Islet precursor cell (in vitro differentiated cells): Measurements from ENCODE around the gene RIC3.
"Not testable (repeated sequence)": the region's sequence is repeated elsewhere in the genome, so short reads cannot be mapped to it uniquely, and the experiment has no call there.

Experiments
- DNase-seq: peaks from one replicate; pipeline ENCODE4 v3.0.0-alpha.2; 2018

RIC3 gene

DNA sequence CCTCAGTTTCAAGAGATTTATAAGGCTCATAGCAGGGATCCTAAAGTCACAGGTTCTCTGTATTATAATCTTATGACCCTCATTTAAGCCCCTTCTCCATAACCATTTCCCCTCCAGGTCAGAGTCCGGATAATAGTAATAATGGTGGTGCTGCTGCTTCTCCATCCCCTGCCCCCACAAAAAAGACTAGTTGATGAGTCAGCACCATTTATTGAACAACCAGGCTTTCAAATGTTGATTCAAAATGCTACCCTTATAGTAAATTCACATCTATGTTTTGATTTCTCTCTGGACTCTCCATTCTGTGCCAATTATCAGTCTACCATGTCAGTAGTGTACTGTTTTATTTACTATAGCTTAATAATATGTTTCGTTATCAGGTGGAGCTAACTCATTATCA lies 17.6 kb upstream of the RIC3 start:
- no peak for DNase-seq

DNA sequence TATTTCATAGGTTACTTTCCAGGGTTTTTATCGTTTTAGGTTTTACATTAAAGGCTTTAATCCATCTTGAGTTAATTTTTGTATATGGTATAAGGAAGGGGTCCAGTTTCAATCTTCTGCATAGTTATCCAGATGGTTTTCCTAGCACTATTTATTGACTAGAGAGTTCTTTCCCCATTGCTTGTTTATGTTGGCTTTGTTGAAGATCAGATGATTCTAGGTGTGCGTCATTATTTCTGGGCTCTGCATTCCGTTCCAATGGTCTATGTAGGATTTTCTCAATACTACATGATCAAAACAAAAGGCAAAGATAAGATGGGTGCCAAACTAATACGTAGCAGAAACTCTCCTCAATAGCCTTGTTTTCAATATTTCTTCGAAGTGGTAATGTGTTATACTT lies 14.3 kb upstream of the RIC3 start:
- DNase-seq, result no peak

DNA sequence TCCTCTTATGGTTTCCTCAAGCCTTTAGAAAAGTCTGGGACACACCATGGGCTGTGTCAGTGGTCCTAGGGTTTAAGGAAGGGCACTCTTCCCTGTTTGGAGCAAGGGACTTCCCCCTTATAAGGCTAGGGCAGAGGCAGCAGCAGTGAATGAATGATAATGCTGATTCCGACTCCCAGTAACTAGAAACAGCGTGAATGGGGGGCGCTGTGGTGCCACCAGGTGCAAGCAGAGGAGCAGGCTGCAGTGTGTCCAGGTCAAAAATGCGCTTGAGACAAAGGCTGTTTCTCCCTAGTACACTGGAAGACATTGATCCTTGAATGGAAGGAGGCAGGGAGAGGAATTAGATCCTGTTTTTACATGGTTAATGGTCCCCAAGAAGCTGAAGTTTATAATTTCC lies 11.6 kb upstream of the RIC3 start:
- no peak for DNase-seq

DNA sequence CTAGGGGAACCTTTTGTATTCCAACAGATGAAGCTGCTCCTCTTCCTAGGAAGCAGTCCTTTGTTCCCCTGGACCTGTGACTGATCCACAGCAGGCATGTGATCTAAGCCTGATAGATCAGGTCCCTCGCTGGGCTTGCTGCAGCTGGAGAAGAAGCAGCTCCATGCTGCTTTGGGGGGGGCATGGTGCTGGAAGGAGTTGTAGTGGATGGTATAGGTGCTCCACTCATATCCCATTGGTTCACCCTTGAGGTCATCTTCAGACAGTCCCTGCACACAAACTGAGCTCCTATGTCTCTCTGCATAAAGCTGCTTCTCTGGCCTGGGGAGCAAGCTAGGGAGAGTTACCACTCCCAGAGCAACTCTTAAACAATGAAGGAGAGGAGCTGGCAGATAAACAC lies 9.5 kb upstream of the RIC3 start:
- no peak for DNase-seq

DNA sequence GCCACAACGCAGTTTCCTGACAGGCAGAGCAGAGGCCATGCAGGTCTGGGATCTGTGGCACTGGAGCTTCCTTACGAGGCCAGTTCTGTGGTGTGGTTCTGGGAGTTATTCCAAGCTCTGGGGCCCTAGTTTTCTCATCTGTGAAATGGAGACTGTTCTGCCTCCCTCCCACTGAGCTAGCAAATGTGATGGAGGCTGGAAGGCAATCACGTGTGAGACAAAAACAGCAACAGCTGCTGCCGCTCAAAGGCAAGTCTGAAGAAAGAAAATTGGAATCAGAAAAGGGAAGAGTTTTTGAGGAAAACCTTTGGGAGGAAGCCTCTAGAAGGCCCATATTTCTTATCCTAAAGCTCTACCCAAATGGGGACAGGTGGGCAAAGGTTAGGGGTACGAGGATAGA lies 8.3 kb upstream of the RIC3 start:
- no peak for DNase-seq

DNA sequence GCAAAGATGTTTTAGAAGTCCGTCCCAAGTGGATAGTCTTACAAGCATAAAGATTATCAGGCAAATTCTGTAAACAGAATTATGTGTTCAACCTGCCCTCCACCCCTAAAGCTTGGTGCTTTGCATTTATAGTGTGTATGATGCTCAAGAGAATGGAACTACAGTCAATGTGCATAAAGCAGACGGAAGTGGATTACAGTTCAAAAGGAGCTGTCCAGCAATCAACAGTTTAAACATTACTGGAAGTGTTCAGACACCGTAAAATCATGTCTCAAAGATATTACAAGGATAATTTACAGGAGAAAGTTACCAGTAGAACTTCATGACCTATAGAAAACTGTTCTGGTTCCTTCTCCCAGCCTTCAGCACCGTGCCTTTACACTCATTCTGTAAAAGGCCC lies 1.0 kb downstream of the RIC3 start:
- DNase-seq, result no peak

DNA sequence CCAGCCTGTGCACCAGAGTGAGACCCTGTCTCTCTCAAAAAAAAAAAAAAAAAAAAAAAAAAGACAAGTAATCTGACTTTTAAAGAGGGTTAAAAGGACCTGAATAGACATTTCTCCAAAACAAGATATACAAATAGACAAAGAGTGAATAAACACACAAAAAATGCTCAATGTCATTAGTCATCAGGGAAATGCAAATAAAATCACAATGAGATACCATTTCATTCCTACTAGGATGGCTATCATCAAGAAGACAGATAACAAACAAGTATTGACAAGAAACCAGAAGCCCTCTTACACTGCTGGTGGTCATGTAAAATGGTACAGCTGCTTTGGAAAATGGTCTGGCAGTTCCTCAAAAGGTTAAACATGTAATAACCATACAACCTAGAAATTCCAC lies 4.1 kb downstream of the RIC3 start:
- DNase-seq, result no peak

DNA sequence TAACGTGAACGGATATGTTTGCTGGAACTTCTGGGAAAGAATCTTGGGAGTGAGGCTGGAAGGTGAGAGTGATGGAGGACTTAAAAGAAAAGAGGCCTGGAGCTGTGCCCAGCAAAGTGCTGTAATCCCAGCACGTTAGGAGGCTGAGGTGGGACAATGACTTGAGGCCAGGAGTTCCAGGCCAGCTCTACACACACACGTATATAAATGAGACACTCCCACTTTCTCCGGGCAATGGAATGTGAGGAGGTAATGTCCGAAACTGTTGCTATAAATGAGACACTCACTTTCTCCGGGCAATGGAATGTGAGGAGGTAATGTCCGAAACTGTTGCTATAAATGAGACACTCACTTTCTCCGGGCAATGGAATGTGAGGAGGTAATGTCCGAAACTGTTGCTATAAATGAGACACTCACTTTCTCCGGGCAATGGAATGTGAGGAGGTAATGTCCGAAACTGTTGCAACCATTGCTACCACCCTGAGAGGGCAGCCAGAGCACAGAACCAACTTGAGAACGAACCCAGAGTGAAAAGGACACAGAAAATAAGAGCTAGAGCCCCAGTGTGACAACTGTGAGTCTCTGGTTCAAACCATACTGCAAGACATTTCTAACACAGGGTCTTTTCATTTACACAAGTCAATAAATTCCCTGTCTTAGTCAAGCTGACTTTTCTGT lies 7.1 kb downstream of the RIC3 start:
- not testable (repeated sequence) for DNase-seq

DNA sequence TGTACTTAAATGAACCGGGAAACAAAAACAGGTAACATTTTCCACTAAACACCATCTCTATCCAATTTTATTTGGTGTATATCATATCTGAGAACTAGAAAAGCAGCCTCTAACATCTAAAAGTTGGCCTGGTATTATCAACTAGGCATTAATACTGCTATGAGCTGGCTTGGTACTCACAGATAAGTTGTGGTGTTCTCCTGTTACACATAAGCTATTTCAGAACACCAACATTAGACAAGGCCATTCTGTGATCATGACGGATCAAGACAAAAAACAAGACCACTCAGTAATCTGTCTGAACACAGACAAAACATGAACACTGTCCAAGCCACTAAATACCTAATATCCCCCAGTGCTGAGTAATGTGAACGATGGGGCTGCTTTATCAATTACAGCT lies 11.9 kb downstream of the RIC3 start:
- no peak for DNase-seq

DNA sequence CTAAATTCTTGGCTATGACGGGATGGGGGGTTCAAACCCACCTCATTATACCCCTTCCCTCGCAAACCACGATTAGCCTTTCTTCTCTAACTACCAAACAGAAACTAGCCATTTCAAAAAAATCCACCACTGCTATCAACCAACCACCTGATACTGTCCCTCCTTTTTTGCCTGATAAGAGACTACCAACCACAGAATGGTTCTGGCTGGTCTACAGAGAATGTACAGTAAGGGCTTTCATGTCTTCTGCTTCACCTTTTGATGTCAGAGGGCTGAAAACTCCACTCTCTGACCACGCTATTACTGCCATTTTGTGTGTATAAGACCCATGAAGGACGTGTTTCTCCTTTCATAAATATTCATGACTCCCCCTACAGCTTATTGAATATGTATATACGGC lies 19.1 kb downstream of the RIC3 start:
- DNase-seq, result no peak

DNA sequence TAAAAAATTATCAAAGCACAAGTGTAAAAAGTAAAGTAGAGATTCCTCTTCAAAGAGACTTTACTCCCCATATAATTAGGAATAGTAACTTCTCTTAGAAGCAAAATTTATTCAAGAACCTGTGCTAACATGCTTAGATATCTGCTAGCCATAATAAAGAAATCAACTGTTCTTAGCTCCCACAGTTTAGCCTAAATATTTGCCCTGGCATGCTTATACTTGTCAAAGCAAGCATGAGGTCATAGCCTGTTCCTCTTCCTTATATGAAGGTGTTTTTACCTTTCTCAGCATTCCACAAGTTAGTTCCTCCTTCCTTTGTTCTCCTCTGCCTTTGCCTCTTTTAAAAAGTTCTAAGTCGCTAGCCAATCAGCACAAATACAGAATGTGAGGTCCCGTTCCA lies 30.3 kb downstream of the RIC3 start:
- DNase-seq, result no peak

DNA sequence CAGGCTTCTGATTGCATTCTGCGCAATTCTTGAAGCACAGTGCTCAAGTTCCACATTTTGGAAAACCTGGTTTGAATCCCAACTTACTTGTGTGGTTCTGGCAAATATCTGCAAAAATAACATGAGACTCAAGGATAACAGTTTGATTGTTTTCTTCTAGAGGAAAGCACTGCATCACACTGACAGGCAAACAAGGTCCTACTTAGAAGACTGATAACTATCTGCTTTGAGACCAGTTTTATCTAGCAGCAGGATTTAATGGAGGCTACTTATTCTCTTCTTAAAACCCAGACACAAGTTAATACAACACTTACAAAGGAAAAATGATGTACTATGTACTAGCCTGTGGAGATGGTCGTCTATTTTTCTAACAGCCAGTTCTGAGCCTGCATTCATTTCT lies 41.4 kb downstream of the RIC3 start:
- no peak for DNase-seq

DNA sequence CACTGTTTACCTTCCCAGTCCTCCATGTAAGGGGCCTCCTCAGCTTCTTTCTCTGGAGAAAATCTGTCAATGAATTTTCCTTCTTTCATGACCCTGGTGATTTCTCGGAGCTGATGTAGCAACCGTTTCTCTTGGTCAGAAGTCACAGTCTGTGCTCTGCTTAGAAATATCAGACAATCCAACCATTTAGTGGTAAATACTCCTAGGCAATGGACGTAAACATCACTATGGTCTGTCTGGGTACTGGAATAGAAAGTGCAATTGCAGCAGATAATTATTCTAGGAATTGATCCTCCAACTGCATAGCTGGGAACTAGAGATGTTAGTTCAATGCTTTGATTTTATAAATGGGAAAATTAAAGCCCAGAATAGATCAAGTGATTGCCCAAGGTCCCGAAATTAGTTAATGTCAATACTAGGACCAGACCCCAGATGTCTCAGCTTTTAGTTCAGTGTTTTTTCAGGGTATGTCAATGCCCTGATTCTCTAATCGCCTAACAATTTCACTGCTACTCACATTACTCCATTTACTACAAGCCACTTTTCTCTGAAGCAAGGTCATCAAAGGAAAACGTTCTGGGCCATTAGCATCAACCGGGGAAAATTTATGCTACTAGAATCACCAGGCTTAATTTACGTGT lies 42.1 kb downstream of the RIC3 start:
- no peak for DNase-seq

DNA sequence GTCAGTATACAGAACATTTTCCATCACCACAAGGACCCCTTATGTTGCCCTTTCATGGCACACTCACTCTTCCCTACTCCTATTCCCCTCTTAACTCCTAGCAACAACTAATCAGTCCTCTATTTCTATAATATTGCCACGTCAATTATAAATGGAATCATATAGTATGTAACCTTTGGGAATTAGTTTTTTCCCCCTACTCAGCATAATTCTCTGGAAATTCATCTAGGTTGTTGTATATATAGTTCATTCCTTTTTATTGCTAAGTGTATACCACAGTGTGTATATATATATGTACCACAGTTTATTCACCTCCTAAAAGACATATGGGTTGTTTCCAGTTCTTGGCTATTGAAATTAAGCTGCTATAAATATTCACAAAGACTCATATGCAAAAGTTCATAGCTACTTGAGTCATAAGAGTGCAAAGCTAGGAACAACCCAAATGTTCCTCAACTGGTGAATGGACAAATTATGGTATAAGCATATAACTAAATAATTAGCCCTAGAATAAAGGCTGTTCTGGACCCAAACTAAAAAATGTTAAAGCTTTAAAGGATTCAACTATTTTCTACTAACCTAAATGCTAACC lies 46.6 kb downstream of the RIC3 start:
- no peak for DNase-seq

DNA sequence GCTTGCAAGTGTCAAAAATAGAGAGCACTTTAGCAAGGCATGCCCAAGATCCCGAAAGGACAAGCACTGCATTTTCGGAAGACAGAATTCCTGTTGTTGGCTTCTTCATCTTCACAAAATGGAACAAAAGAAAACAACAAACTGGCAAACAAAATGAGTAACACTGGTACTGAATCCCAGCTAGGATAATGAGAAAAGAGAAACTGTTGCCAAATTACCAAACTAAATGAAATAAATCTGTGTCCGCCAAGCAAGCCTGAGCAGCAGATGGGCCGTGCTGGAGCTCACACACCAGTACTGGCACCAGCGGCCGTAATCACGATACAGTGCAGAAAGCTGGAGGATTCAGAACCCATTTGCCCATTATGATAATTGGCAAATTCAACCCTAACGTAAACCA lies 57.2 kb downstream of the RIC3 start:
- DNase-seq, result no peak

DNA sequence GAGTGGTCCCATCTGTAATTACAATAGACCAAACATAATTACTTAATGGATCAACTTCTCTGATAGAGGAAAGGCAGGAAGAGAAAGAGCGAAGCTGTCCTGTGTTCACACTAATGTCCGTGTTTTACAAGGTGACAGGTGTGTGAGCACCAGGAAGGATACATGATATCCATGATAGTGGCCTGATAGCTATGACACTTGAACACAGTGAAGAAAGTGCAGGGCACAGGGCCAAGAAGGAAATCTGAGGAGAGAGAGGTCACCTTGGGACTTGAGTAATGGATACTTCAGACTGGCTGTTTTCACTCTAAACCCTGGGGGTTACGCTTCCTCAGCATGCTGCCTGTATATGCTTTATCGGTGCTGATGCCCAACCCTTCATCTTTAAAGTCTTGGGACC lies 58.4 kb downstream of the RIC3 start:
- DNase-seq, result no peak

DNA sequence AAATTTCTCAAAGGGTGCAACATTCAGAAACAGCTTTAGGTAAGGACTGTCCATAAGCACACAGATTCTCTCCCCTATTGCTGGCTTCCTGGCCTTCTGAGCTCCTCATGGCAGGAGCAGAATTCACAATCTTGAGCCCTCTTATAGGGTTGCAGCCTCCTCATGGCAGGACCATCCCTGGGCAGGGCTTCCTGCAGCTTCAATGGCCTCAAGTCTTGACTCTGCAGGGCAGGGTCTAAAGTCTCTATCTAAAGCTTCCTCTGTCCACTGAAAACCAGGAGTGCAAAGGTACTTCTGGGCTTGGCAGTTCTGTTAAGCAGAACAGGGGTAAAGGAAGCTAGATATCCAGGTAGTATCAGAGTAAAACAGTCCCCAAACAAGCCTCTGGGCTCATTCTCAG lies 59.1 kb downstream of the RIC3 start:
- no peak for DNase-seq

DNA sequence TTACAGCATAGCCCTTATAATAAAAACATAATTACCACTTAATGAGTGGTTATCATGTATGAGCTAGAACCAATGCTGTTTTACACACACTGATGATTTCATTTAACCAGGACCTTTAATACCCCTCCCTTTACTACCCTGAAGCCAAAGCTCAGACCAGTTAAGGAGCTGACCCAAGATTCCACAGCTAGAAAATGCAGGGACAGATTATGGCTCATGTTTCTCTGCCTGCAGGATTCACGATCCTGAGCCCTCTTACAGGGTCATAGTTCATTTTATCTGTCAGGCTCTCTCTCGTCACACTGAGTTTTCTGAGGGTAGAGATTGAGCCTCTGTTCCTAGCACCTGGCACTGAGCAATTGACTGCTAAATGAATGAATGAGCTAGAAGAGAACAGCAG lies 60.4 kb downstream of the RIC3 start:
- no peak for DNase-seq

DNA sequence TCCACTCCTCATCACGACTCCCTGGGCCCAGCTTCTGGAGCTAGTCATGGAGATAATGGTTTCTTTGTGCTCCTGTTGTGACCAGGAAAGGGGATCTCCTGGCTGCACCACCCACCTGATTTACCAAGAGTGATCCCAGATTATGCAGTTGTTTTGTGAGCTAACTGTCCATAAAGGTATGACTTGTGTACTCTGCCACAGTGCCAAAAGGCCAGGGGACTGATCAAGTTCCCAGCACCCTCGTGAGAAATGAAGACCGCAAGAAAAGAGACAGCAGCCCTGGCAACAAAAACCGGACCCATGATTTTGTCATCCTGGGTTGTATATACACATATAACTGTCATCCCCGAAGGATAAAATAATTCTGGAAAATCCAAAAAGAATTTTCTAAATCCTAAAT lies 61.2 kb downstream of the RIC3 start:
- no peak for DNase-seq

DNA sequence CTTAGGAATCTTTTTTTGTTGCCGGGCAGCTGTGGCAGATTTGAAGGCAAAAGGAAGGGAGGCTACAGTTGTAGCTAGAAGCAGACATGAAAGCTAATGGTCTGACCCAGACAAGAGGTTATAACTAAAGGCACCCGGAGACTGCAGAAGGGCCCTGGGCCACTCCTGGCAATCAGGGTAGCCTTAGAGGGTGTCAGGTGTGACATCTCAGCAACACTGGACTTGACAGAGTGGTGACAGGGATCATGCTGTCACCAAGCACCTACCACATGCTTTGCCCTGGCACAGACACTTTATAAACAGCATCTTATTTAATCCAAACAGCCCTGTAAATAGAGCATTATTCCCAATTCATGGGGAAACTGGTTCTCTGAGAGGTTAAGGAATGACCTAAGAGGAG lies 62.1 kb downstream of the RIC3 start:
- DNase-seq, result no peak

DNA sequence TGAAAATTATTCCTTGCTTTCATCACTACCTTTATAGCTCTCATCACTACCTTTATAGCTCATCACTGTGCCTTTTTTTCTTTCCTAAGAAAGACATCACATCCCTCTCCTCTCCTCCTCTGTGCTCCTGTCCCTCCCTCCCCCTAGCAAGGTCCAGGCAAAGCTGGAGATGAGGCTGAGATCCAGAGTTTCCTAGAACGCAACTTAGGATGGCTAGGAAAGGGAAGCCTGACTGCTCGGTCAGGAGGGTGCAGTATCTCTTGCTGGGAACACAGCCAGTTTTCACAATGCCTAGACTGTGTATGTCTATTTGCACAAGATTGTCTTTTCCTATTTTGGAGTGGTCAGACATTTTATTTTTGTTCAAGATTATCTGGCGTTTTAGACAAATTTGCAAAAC lies 63.2 kb downstream of the RIC3 start:
- DNase-seq, result no peak

DNA sequence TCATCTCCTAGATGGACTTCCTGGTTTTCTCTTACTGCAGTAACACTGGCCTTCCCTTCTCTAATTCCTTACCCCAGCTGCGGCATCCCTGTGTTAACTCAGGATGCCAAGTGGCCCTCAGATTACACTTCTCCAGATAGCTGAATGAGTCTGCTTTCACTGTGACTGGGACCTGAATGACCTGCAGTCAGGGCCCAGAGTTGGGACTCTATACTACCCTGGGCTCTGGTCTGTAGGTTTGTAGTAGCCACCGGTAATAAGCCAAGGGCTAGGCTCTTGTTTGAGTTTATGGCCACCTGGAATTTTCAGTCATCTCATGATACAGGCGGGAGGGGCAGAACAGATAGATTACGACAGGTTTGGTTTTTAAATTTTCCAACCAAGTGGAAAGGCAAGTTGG lies 63.7 kb downstream of the RIC3 start:
- no peak for DNase-seq

DNA sequence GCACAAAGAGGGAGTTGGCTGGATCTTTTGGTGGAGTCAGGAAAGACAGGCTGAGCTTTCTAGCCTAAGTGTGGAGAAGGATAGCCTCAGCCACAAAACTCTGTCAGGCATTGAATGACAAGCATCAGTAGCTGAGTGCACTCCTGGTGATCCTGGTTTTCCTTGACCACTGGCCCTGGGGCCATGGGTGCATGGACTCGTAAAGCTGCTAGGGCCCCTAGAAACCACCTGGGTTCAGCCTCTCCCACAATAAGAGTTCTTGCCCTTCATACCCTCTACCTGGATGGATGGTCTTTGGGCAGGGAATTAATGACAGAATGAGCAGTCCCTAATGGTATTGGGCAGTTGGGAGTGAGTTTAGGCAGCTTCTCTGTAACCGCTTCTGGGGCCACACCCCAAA lies 64.9 kb downstream of the RIC3 start:
- peak; percentile 34 for DNase-seq

DNA sequence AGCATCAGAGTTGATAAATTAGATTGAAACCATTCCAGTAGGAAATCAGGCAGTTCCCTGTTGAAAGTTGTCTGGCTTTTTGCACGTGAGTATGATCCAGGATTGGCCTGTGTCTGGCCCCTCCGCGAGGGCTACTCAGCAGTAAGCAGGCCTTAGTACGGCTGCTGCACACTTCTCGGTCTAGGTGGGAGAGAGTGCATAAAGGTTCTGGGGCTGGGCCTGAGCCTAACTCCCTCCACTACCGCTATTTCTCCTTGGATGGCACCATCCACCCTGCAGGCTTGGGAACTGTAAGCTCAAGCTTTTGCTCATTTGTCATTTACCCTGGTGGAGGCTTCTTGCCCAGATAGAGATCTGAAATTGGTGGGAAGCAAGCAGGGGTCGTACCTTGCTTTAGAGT lies 65.9 kb downstream of the RIC3 start:
- peak; percentile 27 for DNase-seq
